ENCODE measurements around the gene PCSK5.

PCSK5 gene

DNA sequence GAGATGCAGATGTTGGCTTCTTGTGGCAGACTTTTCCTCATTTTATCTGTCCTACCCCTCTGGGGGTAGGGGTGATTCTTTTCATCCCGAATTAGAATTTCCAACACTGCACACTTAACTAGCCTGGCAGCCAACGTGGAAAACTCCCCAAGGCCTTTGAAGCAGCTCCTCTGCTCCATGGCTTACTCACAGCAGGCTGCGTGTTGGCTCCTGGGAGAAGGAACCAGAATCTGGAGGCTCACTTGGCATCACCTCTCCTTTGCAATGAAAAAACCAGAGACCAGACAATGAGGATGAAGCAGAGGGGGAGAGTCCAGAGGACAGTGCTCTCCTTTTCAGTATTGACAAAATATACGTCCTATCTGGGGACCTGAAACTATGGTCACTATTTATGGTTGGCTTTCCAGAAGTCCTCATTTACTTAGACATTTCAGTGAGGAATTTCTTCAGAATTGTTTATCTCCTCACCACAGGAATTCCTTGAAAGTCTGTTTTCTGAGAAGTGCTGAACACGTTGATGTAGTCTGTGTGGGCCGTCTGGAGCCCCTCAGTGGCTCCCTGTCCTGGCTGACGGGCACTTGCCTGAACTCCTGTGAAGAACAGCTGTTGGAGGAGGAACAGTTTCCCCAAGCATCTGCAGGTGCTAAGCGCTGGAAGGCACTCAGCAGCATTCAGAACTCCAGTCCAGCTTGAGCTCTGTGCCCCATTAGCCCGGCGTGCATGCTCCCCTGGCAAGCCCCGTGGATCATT lies 272.5 kb downstream of the PCSK5 start:
- no peak for DNase-seq
- TF ChIP-seq GATA1 (IDR thresholded peaks at IDR 0.05; ENCODE audit: low read depth, low read length): no peak
- TF ChIP-seq POLR2A (IDR thresholded peaks at IDR 0.05; ENCODE audit: low read length): no peak

DNA sequence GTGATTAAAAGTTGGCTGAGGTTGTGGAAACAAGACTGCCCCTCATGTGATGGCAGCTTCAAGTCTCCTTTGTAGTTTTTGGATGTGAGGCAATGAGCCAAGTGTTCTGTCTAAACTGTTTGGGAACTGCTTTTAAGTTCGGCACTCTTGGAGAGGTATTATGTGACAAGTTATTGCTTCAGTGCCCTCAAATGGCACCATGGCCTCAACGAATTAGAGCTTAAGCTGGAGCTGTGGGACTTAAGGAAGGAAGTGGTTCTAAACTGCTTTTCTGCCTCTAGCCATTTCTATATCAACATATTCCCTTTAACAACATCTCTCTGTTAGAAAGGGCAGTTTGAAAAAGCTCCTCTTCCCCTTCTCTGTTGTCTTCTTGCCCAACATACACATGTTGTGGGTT lies 276.1 kb downstream of the PCSK5 start:
- DNase-seq: no peak
- TF ChIP-seq GATA1 (IDR thresholded peaks at IDR 0.05; ENCODE audit: low read depth, low read length) (no peak), POLR2A (IDR thresholded peaks at IDR 0.05; ENCODE audit: low read length) (no peak)

DNA sequence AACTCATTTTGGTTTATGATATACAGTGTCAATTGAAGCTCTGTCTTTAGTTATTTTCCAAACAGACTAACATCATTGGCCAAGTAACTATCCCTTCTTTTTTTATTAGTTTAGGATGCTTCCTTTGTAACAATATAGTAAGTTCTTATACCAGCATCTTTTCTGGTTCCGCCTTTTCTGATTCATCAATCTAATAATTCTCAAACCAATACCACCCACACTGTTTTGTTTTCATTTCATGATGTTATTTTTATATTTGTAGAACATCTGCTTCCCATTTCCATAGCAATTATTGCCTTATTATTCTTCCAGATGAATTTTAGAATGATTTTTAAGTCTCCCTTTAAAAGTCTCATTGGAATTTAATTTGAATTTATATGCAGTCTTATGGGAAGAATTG lies 285.7 kb downstream of the PCSK5 start:
- no peak for TF ChIP-seq POLR2A (IDR thresholded peaks at IDR 0.05; ENCODE audit: low read length)
- no peak for TF ChIP-seq GATA1 (IDR thresholded peaks at IDR 0.05; ENCODE audit: low read depth, low read length)
- no peak for DNase-seq

DNA sequence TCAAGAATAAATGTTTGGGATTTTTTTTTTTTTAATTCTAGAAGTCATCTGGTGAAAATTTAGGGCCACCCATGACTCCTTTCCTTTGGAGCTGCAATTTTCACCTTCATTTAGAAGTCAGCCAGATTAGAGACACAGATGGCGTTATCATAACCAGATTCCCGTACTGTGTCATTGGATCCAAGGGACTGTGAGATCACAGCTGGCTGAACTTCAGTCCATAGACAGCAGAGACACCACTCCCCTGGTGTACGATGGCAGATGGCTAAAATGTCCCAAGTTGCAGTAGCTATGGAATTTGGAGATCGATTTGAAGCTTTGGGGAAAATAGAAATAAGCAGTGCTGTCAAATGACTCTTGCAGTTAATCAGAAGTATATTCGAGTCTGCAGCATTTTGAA lies 287.5 kb downstream of the PCSK5 start:
- TF ChIP-seq GATA1 (IDR thresholded peaks at IDR 0.05; ENCODE audit: low read depth, low read length) (no peak), POLR2A (IDR thresholded peaks at IDR 0.05; ENCODE audit: low read length) (no peak)
- DNase-seq: no peak

DNA sequence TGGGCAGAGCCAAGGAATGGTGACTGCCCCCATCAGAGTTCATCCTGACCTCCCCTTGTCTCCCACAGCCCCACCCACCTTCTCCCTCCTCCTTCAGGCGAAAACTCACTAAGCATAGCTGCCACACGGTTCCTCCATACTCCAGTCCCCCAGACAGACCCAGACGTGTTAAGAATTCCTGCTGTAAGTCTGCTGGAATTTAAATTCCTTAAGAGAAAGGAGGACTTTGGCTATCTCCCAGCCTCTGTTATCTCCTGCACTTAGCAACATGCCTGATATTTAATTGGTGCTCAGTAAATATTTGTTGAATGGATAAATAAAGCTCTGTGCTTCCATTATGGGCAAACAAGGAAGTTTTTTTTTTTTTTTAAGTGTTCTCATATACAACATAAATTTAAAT lies 290.1 kb downstream of the PCSK5 start:
- TF ChIP-seq GATA1 (IDR thresholded peaks at IDR 0.05; ENCODE audit: low read depth, low read length) (no peak), POLR2A (IDR thresholded peaks at IDR 0.05; ENCODE audit: low read length) (no peak)
- no peak for DNase-seq

DNA sequence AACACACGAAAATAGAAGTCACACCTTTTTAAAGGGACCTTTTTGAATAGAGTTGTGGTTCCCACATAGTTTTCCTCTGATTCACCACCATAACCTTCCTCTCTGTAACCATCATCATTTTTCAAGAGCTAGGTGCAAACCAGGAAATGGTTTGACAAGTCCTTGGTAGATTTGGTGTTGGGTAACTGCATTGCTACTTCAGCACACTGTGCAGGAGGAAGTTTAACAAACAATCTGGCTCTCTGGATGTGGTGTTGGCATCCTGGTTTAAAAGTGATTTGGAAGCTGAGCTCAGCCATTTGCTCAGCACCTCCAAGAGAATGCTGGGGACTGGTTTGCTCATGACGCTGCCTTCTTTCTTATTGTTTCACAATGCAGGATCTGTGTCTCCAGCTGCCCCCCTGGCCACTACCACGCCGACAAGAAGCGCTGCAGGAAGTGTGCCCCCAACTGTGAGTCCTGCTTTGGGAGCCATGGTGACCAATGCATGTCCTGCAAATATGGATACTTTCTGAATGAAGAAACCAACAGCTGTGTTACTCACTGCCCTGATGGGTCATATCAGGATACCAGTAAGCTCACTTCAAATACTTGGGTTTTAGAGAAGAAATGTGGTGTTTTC lies 290.7 kb downstream of the PCSK5 start:
- TF ChIP-seq GATA1 (IDR thresholded peaks at IDR 0.05; ENCODE audit: low read depth, low read length): no peak
- TF ChIP-seq POLR2A (IDR thresholded peaks at IDR 0.05; ENCODE audit: low read length): no peak
- DNase-seq: no peak

DNA sequence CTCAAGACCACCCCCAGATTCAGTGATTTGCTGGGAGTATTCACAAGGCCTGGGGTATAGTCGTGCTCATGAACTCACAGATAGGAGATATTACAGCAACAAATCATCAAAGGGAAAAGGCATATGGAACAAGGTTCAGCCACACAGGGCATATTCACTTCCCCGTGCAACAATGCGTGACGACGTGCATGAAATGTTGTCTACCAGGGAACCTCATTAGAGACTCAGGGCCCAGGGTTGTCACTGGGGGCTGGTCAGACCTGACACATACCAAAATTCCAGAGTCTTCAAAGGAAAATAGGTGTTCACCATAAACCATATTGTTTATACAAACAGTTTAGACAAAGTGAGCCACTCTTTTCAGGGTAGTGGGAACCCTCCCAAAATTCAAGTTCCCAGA lies 291.3 kb downstream of the PCSK5 start:
- TF ChIP-seq POLR2A (IDR thresholded peaks at IDR 0.05; ENCODE audit: low read length) (no peak), GATA1 (IDR thresholded peaks at IDR 0.05; ENCODE audit: low read depth, low read length) (no peak)
- DNase-seq: no peak

DNA sequence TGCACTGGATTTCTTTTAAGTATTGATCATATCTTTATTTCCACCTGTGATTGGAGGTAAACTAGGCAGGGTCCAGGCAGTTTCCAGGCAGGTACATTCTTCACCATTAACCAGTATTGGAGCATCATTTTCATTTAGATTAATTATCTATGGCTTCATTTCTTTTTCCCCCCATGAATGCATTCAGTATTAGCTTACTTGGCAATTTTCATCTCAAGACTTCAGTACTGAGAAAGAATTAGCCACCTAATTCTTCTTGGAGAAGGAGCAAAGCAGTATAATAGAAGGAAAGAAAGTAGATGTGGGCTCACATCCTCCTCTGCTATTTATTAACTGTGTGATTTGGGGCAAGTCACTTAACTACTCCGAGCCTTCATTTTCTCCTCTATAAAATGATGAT lies 295.0 kb downstream of the PCSK5 start:
- DNase-seq: no peak
- TF ChIP-seq POLR2A (IDR thresholded peaks at IDR 0.05; ENCODE audit: low read length): no peak
- TF ChIP-seq GATA1 (IDR thresholded peaks at IDR 0.05; ENCODE audit: low read depth, low read length): no peak

DNA sequence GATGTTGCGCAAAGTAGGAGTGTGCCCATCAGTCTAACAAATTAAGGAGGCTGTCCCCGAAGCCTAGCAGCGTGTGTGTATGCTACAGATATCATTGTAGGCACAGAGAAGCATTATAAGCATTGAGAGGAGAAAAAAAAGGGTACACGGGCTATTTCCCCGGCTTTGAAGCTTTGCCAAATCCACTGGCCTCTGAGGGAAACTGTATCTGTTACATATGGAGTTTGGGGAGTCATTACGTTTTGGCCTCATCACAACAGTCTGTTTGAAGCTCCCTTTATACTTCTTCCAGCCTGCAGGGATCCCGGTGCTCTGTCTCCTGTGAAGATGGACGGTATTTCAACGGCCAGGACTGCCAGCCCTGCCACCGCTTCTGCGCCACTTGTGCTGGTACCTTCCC lies 297.8 kb downstream of the PCSK5 start:
- TF ChIP-seq POLR2A (IDR thresholded peaks at IDR 0.05; ENCODE audit: low read length): no peak
- TF ChIP-seq GATA1 (IDR thresholded peaks at IDR 0.05; ENCODE audit: low read depth, low read length): no peak
- no peak for DNase-seq

DNA sequence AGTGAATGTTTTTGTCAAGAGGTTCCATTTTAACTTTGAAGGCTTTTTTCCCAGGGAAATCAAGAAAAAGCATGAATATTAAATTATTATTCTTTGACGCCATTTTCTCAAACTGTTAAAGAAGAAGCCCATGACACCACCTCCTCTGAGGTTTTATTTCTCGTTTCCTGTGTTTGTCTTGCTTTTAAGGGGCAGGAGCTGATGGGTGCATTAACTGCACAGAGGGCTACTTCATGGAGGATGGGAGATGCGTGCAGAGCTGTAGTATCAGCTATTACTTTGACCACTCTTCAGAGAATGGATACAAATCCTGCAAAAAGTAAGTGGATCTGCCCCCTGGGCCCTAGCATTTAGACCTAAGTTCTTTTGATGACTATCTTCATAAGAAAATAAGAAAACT lies 298.4 kb downstream of the PCSK5 start:
- no peak for DNase-seq
- TF ChIP-seq GATA1 (IDR thresholded peaks at IDR 0.05; ENCODE audit: low read depth, low read length) (no peak), POLR2A (IDR thresholded peaks at IDR 0.05; ENCODE audit: low read length) (no peak)

DNA sequence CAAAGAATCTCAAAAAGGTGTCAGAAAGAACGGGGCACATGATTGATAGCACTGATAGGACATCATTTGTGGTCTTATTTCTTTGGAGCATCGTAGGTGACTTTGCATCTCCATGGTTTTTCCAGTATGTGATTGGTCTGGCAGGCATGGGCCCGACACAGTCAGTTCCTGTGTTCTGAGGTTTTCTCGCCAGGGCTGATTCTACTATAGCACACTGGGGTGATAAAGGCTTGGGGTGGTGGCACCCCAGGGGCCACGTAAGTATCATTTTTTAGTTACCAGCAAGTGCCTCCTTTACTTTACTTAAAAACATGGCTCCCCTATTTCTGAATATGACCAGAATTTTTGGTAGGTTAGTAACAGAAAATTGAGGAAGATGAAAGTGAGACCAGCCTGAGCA lies 301.0 kb downstream of the PCSK5 start:
- TF ChIP-seq POLR2A (IDR thresholded peaks at IDR 0.05; ENCODE audit: low read length) (no peak), GATA1 (IDR thresholded peaks at IDR 0.05; ENCODE audit: low read depth, low read length) (no peak)
- no peak for DNase-seq

DNA sequence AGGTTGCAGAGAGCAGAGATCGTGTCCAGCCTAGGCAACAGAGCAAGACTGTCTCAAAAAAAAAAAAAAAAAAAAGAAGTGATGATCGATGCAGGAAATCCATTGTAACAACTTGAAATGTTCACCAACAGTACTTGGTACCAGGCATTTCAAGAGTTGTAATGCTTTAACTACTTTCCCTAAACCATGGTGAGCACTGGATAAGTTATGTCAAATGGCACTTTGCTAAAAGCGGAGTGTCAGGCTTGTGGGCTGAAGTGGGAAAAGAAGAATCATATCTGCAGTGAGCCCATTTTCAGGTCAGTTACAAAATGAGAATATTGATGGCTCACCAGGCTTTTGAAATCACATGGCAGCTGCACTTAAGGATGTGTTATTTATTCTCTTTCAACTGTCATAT lies 301.5 kb downstream of the PCSK5 start:
- no peak for TF ChIP-seq POLR2A (IDR thresholded peaks at IDR 0.05; ENCODE audit: low read length)
- no peak for TF ChIP-seq GATA1 (IDR thresholded peaks at IDR 0.05; ENCODE audit: low read depth, low read length)
- no peak for DNase-seq

DNA sequence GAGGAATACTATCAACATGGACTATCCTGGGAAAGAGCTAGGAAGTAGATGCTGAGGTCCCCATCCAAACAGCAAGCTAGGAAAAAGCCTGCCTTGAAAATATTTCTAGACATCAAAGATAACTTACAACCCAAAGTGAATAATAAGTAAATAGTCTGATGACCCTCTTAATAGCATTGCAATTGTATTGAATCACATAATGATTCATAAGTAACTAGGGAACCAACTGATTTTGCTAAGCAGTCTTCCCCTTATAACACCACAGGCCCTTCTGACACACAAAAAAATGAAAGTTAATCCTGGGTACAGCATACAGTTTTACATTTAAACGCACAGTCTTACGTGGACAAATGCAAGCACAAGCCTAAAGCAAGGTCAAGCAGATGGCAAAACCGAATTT lies 304.4 kb downstream of the PCSK5 start:
- no peak for DNase-seq
- no peak for TF ChIP-seq POLR2A (IDR thresholded peaks at IDR 0.05; ENCODE audit: low read length)
- TF ChIP-seq GATA1 (IDR thresholded peaks at IDR 0.05; ENCODE audit: low read depth, low read length): no peak

DNA sequence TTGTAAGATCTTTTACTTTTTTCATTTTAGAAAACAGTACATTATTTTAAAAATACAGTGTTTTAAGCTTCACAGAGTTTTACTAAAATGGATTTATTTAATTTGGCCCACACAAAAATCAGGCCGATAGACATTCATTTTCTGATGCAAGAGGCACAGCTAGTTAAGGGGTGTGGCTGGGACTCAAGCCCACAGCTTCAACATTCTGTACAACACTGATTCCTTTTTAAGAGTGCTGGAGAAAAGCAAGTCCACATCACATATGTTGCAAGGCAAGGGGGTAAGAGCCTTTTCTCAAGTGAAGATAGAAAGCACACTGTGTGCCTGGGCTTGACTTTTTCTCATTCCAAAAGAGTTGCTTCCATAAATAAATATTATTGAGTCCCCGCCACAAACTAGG lies 307.9 kb downstream of the PCSK5 start:
- TF ChIP-seq POLR2A (IDR thresholded peaks at IDR 0.05; ENCODE audit: low read length): no peak
- TF ChIP-seq GATA1 (IDR thresholded peaks at IDR 0.05; ENCODE audit: low read depth, low read length): no peak
- DNase-seq: no peak

DNA sequence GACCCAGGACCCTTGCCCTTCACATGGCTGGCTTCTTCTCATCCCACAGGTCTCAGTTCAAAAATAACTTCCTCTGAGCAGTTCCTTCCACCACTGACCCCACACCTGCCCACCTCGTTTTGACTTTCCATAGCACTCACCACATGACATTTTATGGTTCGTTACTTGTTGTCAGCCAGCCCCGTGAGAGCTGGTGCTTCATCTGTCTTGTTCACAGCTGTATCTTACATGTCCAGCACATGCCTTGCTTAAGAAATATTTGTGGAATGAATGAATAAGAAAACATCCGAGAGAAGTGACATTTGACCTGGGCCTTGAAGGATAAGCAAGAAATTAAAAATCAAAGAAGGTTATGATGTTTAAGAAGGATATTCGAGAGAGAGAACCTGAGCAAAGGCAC lies 309.8 kb downstream of the PCSK5 start:
- no peak for DNase-seq
- TF ChIP-seq POLR2A (IDR thresholded peaks at IDR 0.05; ENCODE audit: low read length): no peak
- no peak for TF ChIP-seq GATA1 (IDR thresholded peaks at IDR 0.05; ENCODE audit: low read depth, low read length)
